GM21786 (cell line): Measurements from ENCODE around the gene DHRS3.

Experiments used
- ATAC-seq: cut with Tn5 transposase; IDR thresholded peaks from one replicate; pipeline ENCODE4 v1.9.1; 2021; ENCODE audit not compliant: unreplicated experiment

Gene DHRS3

DNA sequence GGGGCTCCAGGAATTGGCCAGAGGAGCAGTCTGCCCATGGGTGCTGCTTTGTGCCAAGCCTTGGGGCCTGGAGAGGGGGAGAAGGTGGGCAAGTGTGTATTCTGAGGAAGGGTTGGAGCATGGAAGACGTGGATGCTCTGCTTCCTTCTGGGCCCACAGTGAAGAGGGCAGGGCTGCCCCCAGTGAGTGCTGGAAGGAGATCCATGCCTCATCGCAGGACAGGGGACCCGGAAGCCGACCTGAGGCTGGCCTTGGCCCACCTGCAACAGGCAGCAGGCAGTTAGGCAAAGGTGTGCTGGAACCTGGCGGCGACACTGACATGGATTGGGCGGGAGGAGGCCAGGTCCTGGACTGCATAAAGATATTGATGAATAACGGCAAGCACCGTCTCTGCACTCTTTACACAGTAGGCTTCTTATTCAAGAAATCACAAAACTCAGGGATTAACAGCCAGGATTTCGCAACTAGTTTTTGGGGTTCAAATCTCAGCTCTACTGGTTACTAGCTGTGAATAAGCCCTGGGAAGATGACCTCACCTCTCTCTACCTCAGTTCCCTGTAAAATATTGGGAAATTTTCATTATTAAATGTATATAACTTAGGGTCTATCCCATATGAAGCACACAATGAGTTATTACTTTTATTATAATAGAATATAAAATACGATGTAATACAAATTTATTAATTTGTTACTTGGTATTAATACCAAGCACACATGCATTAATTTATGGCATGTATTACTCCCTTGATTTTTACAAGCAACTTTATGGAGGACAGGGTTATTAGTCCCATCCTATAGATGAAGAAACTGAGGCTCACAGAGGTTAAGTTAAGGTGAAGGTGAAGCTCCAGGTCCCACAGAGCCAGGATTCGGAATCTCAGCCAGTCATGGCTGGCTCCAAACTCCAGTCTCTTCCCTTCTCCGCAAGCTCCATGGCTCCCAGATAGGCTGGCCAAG is 62.3 kb downstream of the DHRS3 start:
- no peak for ATAC-seq

DNA sequence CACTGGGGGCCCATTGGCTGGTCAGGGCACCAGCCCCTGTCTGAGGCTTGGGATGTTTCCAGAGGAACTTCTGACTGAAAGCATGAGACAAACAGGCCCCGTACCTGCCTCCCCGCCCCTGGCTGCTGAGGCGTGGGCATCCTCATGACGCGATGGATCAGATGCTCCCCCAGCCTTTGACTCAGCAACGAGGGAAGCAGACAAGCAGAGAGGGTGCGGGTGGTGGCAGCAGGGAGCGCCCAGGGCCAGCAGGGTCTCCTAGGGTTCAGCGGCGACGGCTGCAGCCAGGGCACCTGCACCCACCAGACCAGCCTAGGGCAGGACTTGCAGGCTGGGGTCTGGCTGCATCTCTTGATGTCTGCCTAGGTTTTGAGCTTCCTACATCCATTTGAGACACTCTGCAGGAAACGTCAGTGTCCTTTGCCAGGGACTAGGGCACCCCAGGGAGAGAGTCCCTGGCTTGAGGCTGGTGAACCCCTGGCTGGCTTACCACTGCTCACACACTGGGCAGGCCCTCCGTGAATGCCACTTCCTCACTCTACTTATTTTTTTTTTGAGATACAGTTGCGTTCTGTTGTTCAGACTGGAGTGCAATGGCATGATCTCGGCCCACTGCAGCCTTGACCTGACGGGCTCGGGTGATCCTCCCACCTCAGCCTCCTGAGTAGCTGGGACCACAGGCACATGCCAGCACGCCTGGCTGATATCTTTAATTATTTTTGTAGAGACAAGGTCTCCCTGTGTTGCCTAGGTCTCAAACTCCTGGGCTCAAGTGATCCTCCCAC is 63.3 kb downstream of the DHRS3 start:
- no peak for ATAC-seq

DNA sequence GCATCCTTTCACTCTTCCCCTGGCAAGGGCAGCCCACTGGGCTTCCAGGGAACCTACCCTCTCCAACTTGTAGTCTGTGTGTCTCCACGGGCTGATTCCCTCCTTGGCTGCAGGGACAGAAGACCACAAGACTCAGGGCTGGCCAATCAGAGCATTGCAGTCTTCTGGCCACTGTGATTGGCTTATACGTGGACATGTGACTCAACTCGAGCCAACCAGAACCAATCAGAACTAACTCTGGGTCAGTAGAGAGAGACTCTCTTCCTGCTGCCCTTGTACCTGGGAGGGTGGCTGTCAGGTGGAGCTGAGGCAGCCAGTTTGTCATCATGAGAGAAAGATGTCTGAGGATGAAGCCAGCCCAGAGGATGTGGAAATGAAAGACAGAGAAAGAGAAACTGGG is 64.0 kb downstream of the DHRS3 start:
- ATAC-seq: no peak

DNA sequence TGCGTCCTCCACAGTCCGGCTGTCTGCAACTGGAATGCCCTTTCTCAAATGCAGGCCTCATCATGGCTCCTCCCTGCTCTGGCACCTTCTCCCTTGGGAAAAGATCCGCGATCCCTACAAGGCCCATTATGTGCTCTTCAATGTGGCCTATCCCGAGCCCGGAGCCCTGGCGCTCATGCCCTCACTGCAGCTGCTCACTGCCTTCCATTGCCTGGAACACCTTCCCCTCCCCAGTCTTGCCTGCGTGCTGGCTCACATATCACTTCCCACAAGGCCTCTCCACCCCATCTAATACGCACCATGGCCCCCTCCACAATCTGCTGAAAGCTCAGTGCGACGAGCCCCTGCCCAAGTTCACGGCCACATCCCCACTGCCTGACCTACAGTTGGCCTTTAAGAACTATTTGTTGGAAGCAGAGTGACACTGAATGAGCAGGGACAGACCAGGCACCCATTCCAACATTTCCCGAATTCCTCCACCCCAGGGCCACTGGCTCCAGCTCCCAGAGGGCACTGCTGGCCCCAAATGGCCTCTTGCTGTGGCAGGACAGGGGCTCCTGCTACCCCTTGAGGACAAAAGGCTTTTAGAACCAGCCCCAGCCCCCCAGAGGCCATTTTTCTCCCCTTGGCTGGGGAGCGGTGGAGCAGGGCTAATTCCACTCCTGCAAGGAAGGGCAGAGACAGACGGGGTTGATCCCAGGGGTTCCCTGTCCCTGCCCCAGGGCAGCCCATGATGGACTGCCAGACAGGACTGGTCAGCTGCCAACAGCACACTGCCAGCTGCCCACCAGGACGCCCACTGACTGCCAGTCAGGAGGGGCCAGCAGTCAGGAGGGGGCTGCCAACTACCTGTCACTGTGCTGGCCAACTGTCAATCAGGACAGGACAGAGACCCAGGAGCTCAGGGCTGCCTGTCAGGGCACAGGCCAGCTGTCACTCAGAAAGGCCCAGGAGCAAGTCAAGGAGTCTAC is 64.8 kb downstream of the DHRS3 start:
- ATAC-seq: no peak

DNA sequence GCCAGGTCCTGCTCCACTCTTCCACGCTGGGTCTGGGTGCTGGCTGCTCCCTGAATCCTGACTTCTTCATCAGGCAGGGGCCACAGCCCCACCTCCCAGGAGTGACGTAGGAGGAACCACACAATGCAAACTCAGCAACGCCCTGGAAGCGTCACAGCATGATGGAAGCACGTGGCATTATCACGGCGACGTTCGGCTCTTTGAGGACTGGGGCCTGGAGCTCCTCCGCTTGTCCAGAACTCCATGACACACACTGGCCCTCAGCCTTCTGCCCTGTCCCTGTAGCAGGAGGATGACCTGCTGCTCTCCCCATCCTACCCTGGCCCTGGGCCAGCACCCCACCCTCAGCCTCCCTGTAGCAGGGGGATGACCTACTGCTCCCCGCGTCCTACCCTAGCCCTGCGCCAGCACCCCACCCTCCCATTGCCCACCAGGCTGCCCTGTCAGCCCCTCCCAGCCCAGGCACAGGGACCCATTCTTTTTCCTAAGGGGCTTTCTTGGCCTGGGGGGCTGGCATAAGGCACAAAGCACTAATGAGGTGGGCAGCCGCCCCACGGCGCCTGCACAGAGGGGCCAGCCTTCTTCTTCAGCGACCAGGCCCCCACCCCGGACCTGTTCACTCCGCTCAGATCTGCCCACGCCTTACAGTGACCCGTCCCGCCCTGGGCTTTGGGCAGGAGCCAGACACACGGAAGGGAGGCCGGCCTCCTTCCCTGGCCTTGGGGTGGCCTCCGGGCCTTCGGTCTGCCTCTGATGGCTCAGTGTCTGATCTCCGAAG is 65.7 kb downstream of the DHRS3 start:
- no peak for ATAC-seq

DNA sequence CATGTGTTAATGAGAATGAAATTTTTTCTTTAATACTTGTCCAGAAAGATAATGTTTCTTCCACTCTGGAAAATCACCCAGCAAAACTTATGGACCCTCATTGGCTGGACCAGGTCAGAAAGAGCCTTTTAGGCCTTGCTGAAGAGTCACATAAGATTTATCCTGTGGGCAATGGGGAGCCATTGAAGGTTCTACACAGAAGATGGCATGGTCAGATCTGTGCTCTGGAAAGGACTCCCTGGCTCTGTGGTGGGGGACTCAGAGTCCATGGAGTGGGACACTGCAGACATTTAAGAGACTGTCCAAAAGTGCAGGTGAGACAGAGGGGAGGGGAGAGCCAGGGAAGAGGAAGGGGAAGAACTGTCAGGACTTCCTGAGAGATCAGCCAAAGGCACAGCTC is 66.4 kb downstream of the DHRS3 start:
- ATAC-seq: no peak

DNA sequence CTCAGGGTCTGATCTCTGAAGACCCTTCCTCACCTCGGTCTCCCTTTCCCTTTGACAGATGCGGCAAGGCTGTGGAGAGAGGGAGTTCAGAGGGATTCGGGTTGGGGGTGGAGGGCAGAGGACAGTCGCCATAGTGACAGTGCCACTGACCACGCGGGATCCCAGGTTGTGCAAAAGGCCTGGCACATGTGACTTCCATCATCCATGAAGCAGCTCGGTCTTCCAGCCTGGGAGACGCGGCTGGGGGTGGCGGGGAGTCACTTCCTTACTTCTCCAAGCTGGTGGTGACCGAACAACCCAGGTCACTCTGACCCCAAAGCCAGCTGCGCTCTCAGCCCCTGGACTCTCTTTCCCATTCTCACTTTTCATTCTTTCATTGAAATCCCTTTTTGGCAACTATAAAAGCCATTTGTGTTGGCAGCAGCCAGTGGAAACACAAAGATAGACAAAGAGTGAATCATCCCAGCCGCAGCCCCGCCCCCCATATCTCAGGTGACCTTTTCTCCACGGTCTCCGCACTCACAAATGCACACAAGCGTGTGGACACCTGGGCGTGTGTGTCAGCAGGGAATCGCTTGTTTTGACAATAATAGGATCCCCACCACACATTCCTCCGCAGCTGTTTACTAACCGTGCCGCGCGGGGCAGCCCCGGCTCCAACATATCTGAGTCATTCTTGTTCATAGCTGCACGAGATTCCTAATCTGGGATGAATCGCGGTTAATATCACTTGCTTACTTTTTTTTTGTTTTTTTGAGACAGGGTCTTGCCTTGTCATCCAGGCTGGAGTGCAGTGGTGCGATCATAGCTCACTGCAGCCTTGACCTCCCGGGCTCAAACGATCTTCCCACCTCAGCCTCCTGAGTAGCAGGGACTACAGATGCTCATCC is 68.3 kb downstream of the DHRS3 start:
- ATAC-seq: no peak

DNA sequence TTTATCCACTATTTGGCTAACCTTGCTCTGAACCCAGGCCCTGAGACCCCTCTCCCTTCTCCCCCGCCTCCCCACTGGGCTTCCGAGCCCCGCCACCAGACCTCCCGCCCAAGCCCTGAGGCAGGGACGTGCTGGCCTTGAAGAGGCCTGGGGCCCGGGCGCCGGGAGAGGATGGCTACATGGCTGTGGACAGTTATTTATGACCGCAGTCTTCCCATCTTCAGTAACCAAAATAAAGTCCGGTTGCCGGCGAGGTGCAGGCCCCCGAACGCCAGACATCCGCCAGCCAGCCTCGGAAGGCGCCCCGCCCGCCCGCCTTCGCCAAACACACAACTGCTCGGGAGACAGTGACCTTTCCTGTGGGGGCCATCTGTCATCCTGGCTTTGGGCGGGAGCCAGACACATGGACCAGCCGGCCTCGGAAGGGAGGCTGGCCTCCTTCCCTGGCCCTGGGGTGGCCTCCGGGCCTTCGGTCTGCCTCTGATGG is 69.0 kb downstream of the DHRS3 start:
- no peak for ATAC-seq

DNA sequence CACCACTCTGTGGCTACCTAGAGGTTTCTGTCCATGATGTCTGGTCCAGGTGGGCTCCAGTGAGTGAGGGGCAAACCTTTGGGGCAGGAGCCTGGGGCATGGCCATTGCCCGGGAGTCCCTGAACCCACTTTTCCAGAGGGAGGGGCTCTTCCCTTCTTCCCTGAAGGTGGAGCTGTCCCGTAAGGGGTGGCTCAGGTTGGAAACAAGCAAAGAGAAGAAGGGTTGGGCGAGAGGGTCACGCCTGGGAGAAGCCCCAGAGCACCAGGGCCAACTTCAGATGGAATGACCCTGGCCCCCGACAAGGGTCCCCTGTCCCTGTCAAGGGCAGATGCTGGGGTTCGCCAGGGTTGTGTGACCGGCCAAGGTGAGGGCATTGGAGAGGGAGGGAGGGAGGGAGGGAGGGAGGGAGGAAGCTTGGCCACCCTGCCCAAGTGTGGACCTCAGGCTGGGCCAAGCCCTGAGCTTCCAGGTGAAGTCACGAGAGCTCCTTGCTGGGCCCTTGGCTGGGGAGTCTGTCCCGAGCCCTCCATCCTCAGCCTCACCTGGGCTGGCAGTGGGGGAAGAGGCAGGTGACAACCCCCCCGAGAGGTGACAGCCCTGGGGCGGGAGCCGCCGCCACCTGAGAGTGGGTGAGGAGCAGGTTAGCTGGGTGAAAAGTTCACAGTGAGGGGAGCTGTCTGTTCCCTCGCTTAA is 69.6 kb downstream of the DHRS3 start:
- no peak for ATAC-seq

DNA sequence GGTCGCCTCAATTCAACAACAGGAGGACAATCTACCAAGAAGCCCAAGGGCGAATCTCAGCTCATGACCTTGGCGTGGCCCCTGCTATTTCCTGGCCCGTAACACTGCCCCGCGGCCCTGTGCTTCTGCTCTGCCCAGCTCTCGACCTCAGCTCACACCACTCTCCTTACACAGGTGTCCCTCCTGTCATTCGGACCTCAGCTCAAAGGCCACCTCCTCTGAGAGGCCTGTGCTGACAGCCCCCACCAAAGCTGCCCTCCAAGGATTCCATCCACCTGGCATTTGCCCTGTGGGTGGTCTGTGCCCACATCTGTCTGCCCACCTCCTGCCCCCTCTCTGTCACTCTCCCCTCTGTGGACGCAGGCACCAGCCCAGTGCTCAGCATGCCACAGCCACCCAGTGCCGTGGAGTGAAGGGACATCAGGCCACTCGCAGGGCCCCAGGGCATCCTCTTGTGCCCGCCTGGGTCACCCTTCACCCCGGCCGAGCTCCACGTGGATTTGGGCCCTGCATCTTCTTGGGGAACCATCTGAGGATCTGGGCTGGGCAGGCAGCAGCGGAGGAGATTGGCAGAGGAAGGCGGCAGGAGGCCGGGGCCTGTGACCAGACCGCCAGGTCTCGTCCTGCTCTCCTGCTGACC is 70.3 kb downstream of the DHRS3 start:
- ATAC-seq: no peak

DNA sequence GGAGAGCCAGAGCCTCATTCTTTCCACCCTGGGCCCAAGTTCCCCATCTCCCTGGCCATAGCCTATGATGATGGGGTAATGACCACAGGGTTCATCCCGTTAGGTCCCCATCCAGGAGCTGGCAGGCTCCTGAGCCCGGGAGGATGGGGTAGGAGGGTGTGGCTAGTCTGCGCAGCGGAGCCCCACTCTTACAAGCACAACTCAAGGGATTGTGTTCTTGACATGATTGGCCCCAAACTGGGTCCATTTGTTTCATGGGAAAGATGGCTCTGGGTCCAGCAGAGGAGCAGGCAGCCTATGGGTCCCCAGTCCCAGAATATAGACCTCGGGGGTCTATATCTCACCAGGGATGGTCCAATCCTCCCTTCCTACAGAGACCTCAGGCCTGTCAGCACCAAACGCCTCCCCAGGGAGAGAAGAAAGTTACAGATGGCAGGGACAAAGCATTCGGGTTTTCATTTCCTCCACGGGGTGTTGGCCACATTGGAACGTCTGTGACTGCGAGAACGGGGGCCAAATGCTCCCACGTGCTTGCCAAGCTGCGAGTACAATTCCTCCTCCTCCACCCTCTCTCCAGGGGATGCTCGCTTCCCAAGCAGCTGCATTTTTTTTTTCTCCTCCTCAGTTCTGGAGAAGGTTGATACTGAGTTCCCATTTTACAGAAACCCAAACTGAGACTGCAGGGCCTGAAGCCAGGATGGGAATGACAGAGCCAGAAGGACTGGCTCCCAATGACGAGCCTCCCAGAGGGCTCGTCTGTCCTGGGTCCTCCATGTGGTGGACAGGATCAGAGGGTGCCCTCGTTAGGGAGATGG is 71.0 kb downstream of the DHRS3 start:
- ATAC-seq: no peak

DNA sequence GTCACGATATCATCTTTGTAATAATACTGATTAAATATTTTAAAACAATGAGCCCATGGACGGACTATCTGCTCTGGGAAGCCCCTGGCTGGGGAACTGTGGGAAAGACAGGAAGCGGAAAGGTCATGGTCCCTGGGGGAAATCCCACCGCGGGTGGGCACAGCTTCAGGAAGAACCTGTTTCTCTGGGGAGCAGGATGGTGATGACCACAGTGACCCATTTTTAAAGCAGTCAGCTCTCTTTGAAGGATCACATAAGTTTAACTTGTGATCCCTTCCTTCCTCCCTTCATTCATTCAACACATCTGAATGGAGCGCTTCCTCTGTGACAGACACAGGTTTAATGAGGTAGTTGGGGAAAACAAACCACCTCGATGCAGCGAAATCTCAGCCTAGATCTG is 73.0 kb downstream of the DHRS3 start:
- ATAC-seq: no peak

DNA sequence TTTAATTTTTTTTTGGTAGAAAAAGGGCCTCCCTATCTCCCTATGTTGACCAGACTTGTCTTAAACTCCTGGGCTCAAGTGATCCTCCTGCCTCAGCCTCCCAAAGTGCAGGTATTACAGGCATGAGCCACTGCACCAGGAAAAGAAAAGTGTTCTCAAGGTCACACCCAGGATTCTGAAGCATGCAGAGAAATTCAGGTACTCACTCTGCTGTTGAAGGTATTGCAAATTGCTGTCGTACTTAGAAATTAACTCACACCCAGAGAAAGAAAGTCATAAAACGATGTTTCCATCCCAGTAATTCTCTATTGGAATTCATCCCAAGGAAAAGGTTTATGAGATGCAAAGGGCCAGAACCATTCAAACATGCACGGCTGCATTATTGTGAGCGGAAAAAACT is 73.7 kb downstream of the DHRS3 start:
- no peak for ATAC-seq

DNA sequence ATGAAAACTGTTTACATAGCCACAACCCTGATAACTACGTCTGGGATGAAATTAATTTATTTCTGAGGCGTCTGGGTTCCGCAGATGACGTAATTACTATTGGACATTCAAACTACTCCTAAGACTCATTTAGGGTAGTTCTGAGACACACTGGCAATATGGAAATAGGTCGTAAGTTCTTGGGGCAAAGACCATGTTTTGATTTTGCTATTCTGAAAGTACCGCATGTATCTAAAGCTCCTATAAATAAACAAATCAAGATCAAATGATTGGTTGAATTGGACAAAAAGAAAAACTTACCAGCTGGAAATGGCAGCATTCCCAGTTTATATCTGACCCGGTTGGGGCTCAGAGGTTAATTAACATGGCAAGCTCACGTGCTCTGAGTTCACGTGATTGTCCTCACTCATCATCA is 74.3 kb downstream of the DHRS3 start:
- no peak for ATAC-seq

DNA sequence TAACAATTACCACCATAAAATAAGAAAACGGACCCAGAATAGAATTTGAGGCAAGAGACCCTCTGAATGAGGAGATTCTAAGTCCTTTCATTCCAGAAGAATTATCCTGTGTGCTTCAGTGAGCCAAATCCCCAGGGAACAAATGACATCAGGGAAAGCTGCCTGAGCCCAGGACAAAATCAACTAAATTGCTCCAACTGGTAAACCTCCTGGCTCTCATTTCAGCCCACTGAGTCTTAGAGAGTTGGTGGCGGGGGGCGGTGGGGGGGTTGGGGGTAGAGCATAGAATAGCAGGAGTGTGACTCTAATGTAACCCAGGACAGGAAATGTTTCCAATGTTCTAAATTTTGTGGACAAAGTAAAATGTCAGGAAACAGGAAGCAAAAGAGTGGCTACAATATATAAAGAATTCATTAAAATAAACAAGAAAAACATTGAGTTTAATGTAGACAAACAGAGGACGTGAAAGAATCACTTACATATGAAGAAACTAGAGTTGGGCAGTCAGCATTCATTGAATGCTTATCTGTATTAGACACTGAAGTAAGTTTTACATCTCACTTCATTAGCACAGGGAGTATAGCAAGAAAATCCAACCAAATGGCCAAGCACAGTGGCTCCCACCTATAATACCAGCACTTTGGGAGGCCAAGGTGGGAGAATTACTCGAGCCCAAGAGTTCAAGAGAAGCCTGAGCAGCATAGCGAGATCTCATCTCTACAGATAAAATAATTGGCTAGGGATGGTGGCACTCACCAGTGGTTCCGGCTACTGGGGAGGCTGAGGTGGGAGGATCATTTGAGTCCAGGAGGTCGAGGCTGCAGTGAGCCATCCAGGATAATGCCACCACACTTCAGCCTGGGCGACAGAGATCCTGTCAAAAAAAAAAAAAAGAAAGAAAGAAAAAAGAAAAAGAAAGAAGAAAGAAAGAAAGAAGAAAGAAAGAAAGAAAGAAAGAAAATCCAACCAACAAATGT is 75.1 kb downstream of the DHRS3 start:
- no peak for ATAC-seq

DNA sequence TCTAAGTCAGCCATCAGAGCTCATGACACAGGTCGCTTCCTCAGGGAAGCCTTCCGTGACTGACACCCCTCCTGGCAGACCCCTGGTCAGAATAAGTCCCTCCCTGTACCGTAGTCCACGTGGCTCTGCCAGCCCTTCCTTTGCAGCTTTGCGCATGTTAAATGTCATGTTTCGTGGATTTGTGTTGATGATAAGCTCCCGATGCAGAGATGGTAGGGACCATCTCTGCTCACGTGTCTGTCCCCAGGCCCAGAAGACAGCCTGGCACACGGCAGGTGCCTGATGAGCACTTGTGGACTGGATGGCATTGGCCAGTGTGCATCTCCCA is 75.9 kb downstream of the DHRS3 start:
- no peak for ATAC-seq
